ENCODE data around the gene LRBA.

The LRBA gene

GRCh38 chr4:150235317-150235716 lies 779.8 kb downstream of the LRBA start:
- Histone ChIP-seq H3K4me3 (ENCODE audit: low read length) (no peak overlapping the region), H3F3A (ENCODE audit: control insufficient read depth, insufficient read depth) (no peaks in the 10 kb centered on the region), H3K79me2 (ENCODE audit: control insufficient read depth, low read length) (no peaks in the 10 kb centered on the region), H4K20me1 (ENCODE audit: control insufficient read depth, insufficient read depth, low read depth, low read length) (no peaks in the 10 kb centered on the region), H3K4me1 (ENCODE audit: control insufficient read depth, low read length) (no peaks in the 10 kb centered on the region), H3K27ac (ENCODE audit: low read depth, low read length) (no peak overlapping the region), H3K36me3 (ENCODE audit: control insufficient read depth, low read length) (no peaks in the 10 kb centered on the region), H3K27me3 (ENCODE audit: control insufficient read depth, low read length) (peaks cover 7% of the 10 kb centered on the region), H3K9me3 (ENCODE audit: control insufficient read depth, insufficient read depth, low read length) (no peaks in the 10 kb centered on the region), H3K9me2 (replicated peaks; ENCODE audit: control insufficient read depth, low read length) (no peaks in the 10 kb centered on the region), H3K4me2 (ENCODE audit: low read length) (no peak overlapping the region)
- TF ChIP-seq CTCF (IDR thresholded peaks at IDR 0.05; ENCODE audit: low read depth, low read length, poor library complexity, severe bottlenecking), result no peak

DNA sequence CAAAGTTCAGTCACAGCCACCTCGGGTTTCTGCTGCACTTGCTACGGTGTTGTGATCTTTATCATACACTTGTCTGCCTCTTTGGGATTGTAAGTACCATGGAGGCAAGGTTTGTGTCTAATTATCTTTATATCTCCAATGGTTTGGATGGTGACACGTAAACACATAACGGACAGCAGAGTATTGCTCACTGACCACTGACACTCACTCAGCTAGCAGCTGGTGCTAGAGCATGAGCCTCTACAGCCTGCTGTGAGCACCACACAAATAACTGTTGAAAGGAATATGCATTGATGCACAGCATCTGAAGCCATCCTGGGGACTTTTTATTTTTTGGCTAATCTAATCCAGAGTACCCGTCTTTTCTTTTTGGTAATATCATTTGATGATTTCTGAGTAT lies 780.8 kb downstream of the LRBA start:
- Histone ChIP-seq H3K79me2 (ENCODE audit: control insufficient read depth, low read length) (no peaks in the 10 kb centered on the region), H3K4me2 (ENCODE audit: low read length) (no peak overlapping the region), H3K36me3 (ENCODE audit: control insufficient read depth, low read length) (no peaks in the 10 kb centered on the region), H4K20me1 (ENCODE audit: control insufficient read depth, insufficient read depth, low read depth, low read length) (no peaks in the 10 kb centered on the region), H3K4me1 (ENCODE audit: control insufficient read depth, low read length) (no peaks in the 10 kb centered on the region), H3K27me3 (ENCODE audit: control insufficient read depth, low read length) (peaks cover 8% of the 10 kb centered on the region), H3F3A (ENCODE audit: control insufficient read depth, insufficient read depth) (no peaks in the 10 kb centered on the region), H3K4me3 (ENCODE audit: low read length) (no peak overlapping the region), H3K9me2 (replicated peaks; ENCODE audit: control insufficient read depth, low read length) (no peaks in the 10 kb centered on the region), H3K27ac (ENCODE audit: low read depth, low read length) (no peak overlapping the region), H3K9me3 (ENCODE audit: control insufficient read depth, insufficient read depth, low read length) (no peaks in the 10 kb centered on the region)
- no peak for TF ChIP-seq EZH2phosphoT487 (IDR thresholded peaks at IDR 0.05; ENCODE audit: borderline replicate concordance, low read length)
- no peak for TF ChIP-seq CTCF (IDR thresholded peaks at IDR 0.05; ENCODE audit: low read depth, low read length, poor library complexity, severe bottlenecking)

DNA sequence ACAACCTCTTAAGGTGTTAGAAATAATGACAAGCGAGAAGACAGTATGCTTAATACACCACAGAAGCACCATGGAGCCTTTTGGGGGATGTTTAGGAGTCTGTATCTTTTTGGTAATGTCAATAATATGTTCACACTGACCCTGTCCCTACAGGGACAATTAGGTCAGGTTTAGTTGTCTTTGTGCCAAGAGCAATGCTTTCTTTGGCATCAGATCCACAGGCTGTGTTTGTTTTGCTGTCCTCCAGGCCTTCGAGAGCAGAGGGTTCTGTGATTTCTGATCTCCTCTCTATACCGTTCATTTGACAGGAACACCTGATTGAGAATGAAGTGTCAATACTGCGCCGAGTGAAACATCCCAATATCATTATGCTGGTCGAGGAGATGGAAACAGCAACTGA lies 783.1 kb downstream of the LRBA start:
- Histone ChIP-seq H3K36me3 (ENCODE audit: control insufficient read depth, low read length) (no peaks in the 10 kb centered on the region), H4K20me1 (ENCODE audit: control insufficient read depth, insufficient read depth, low read depth, low read length) (no peaks in the 10 kb centered on the region), H3K79me2 (ENCODE audit: control insufficient read depth, low read length) (no peaks in the 10 kb centered on the region), H3K27me3 (ENCODE audit: control insufficient read depth, low read length) (peaks cover 5% of the 10 kb centered on the region; the same call in 1 of the 2 replicates), H3K9me3 (ENCODE audit: control insufficient read depth, insufficient read depth, low read length) (no peaks in the 10 kb centered on the region), H3K9me2 (replicated peaks; ENCODE audit: control insufficient read depth, low read length) (no peaks in the 10 kb centered on the region), H3K4me2 (ENCODE audit: low read length) (no peak overlapping the region), H3K4me3 (ENCODE audit: low read length) (no peak overlapping the region), H3K4me1 (ENCODE audit: control insufficient read depth, low read length) (no peaks in the 10 kb centered on the region), H3K27ac (ENCODE audit: low read depth, low read length) (no peak overlapping the region), H3F3A (ENCODE audit: control insufficient read depth, insufficient read depth) (no peaks in the 10 kb centered on the region)
- TF ChIP-seq EZH2phosphoT487 (IDR thresholded peaks at IDR 0.05; ENCODE audit: borderline replicate concordance, low read length) (no peak), CTCF (IDR thresholded peaks at IDR 0.05; ENCODE audit: low read depth, low read length, poor library complexity, severe bottlenecking) (no peak)
